Testis (tissue), 3 donors: ENCODE measurements around the gene CTCF. TPM values are rescaled to one million over a fixed set of nuclear protein-coding genes. Genes with fewer than 3 reads are reported as not detected.

Experiments
- DNase-seq: peaks from one replicate; pipeline ENCODE4 v3.0.0-alpha.2; 2019
- H3K27ac ChIP-seq, 2 donors: fragments of 200-600 bp; sonication (generic); one replicate each; pipeline ENCODE4 v1.5.1; 2019
- H3K27me3 ChIP-seq: fragments of 200-600 bp; sonication (generic); one replicate; pipeline ENCODE4 v1.5.1; 2019
- H3K36me3 ChIP-seq: fragments of 200-600 bp; sonication (generic); one replicate; pipeline ENCODE4 v1.5.1; 2017; ENCODE audit warnings: low read depth; ENCODE audit errors: missing control alignments
- H3K4me1 ChIP-seq: fragments of 200-600 bp; sonication (generic); one replicate; pipeline ENCODE4 v1.5.1; 2019
- H3K4me3 ChIP-seq, 2 donors: fragments of 200-600 bp; sonication (generic); one replicate each; pipeline ENCODE4 v1.5.1; 2017 to 2019
- H3K9me3 ChIP-seq: fragments of 200-600 bp; sonication (generic); one replicate; pipeline ENCODE4 v1.5.1; 2017
- POLR2A ChIP-seq: fragments of 450-650 bp; IDR thresholded peaks from one replicate; pipeline ENCODE4 v1.6.1; 2017; ENCODE audit warnings: antibody characterized with exemption, mild to moderate bottlenecking, moderate library complexity
- WGBS, 2 donors: methylation state at CpG; one replicate each; pipeline ENCODE4 v1.1.5; 2018; 5-methylcytosine and 5-hydroxymethylcytosine counted together
- intact Hi-C: fragments of 100-400 bp; cut with DNase I; formaldehyde crosslinking; loops from one replicate; pipeline ENCODE4 v1.15.1; 2023; ENCODE audit warnings: low total_unique reads
- polyA plus RNA-seq: library from polyadenylated mRNA; stranded (reverse); fragments of 350-450 nt; fragmentation: Illumina TruSeq; extraction: RNeasy Lipid Tissue Mini Kit (QIAGEN cat#74804); gene quantifications from one replicate; pipeline ENCODE4 v1.2.3, GENCODE V29; 2014; ENCODE audit warnings: low read depth, low replicate concordance; ENCODE audit not compliant: insufficient read depth
- small RNA-seq, 2 donors: library from RNA; depleted of rRNA; stranded (forward); fragments of <200 nt; gene quantifications; one replicate each; pipeline ENCODE3, GENCODE V24; 2016
- total RNA-seq, 2 donors: library from RNA; depleted of rRNA; stranded (reverse); fragments of >200 nt; gene quantifications; one replicate each; pipeline ENCODE4 v1.2.3, GENCODE V29; 2016
- TF ChIP-seq, protein P1 (sequence below), 3 experiments: fragments of 450-650 bp in 2 of 3; fragments of 200-600 bp in 1 of 3; sonication (generic) in 1 of 3; IDR thresholded peaks; one replicate each; pipeline ENCODE4 v1.5.1; 2016 to 2019; ENCODE audit warnings: antibody characterized with exemption in 3 of 3, mild to moderate bottlenecking in 2 of 3, moderate library complexity in 1 of 3

Gene CTCF
- total and polyA plus RNA-seq, 3 donors from 2014 or later: 25.9 to 47.0 (median 45.5) TPM

DNA sequence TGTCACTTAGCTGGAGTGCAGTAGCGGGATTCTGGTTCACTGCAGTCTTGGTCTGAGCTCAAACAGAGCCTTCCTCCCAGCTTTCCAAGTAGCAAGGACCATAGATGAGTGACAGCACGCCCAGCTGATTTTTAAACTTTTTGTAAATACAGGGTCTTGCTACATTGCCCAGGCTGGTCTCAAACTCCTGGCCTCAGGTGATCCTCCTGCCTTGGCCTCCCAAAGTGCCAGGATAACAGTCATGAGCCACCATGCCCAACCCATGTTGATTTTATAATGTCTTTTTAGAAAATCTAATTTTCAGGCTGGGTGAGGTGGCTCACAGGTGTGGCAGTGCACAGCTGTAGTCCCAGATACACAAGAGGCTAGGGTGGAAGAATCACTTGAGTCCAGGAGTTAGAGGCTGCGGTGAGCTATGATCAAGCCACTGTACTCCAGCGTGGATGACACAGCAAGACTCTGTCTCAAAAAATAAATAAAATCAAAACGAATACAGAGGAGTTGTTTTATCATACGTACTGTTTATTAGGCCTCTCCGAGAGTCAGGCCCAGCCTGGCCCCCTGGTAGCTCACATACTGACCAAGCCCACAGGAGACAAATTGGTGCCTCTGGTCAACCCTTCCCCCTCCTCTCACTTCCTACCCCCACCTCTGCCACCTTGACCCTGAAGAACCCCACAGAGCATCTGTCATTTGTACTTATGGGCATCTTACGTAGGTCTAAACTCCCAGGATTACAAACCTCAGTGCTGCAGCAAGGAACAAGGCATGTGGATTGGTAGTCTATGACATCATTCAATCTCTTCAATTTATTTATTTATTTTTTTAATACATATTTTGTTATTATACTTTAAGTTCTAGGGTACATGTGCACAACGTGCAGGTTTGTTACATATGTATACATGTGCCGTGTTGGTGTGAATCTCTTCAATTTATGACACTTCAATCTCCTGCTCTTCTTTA lies 117.9 kb downstream of the CTCF start:
- Histone ChIP-seq H3K27me3 (no peaks in the 10 kb centered on the region), H3K4me1 (no peaks in the 10 kb centered on the region), H3K27ac (no peak overlapping the region), H3K9me3 (no peaks in the 10 kb centered on the region), H3K4me3 (no peak overlapping the region), H3K36me3 (no peaks in the 10 kb centered on the region)
- no peak for TF ChIP-seq POLR2A
- TF ChIP-seq, protein P1, sequence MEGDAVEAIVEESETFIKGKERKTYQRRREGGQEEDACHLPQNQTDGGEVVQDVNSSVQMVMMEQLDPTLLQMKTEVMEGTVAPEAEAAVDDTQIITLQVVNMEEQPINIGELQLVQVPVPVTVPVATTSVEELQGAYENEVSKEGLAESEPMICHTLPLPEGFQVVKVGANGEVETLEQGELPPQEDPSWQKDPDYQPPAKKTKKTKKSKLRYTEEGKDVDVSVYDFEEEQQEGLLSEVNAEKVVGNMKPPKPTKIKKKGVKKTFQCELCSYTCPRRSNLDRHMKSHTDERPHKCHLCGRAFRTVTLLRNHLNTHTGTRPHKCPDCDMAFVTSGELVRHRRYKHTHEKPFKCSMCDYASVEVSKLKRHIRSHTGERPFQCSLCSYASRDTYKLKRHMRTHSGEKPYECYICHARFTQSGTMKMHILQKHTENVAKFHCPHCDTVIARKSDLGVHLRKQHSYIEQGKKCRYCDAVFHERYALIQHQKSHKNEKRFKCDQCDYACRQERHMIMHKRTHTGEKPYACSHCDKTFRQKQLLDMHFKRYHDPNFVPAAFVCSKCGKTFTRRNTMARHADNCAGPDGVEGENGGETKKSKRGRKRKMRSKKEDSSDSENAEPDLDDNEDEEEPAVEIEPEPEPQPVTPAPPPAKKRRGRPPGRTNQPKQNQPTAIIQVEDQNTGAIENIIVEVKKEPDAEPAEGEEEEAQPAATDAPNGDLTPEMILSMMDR (IDR thresholded peaks at IDR 0.05): no peak
- DNase-seq: no peak
- intact Hi-C loops: no loop called here
- 93 to 96% methylated on average over 10 of the region's 10 CpGs for WGBS, 2 donors

DNA sequence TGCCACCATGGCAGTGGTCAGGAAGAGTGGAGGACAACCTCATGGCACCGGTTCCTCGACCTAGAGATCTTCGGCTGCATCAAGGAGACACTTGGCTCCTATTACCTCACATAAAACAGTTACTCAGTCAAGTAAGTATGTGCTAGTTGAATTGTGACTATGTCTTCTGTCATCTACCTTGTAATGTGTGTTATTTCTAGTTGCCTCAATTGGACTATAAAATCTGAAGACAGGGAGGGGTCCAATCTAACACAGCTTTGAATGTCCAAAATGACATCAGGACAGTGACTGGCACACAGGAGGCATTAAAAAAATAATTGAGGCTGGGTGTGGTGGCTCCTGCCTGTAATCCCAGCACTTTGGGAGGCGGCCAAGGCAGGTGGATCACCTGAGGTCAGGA lies 121.4 kb downstream of the CTCF start:
- intact Hi-C loops: no loop called here
- H3K4me1 ChIP-seq: no peaks in the 10 kb centered on the region
- WGBS, 2 donors: 97 to 100% methylated on average over 4 of the region's 4 CpGs
- H3K27ac ChIP-seq: no peak overlapping the region
- no peaks in the 10 kb centered on the region for H3K9me3 ChIP-seq
- no peak overlapping the region for H3K4me3 ChIP-seq
- no peaks in the 10 kb centered on the region for H3K27me3 ChIP-seq
- no peaks in the 10 kb centered on the region for H3K36me3 ChIP-seq
- DNase-seq: no peak
- TF ChIP-seq, protein P1 (IDR thresholded peaks at IDR 0.05): no peak
- TF ChIP-seq POLR2A: no peak

DNA sequence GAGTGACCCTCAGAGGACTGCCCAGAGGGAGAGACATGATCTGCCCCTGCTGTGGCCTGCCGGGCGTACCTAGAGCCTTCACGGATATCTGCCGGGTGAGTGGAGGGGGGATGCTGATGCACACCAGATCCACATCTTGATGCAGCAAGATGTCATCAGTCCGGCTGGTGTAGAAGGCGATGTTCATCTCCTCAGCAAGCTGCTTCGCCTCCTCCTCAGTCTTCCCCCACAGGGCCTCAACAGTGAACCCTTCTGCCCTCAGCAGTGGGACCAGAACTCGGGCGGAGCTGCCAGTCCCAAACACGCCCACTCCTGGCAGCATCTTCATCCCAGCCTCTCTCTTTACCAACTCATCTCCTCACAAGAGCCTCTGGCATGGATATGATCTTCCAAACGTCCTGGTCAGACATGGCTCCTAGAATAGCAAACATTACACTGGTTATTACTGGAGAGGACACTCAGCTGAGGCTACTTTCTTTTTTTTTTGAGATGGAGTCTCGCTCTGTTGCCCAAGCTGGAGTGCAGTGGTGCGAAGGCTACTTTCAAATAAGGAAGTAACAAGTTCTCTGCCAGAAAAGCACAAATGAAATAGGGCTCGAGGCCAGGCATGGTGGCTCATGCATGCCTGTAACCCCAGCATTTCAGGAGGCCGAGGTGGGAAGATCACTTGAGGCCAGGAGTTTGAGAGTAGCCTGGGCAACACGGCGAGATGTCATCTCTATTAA lies 123.2 kb downstream of the CTCF start:
- no peak for TF ChIP-seq POLR2A
- TF ChIP-seq, protein P1 (IDR thresholded peaks at IDR 0.05): no peak
- Histone ChIP-seq H3K9me3 (no peaks in the 10 kb centered on the region), H3K4me3 (no peak overlapping the region), H3K36me3 (no peaks in the 10 kb centered on the region), H3K27me3 (no peaks in the 10 kb centered on the region), H3K4me1 (no peaks in the 10 kb centered on the region), H3K27ac (no peak overlapping the region)
- DNase-seq: no peak
- 89 to 96% methylated on average over 17 of the region's 17 CpGs for WGBS, 2 donors
- intact Hi-C loops: no loop called here

Small RNA genes lying within 50 kb of the gene (small RNA-seq; reads per million reads assigned to genes)
- gene AC027682.3: 0 reads per million in 2 donors

Other genes with a start within 250 kb of the CTCF start
- 100 to 1,000 TPM in 1 of 2 donors, 10 to 100 TPM in 1; 59.2 to 102 TPM for gene KCTD19, start 235.8 kb upstream of the CTCF start, total RNA-seq
- 144 TPM for gene KCTD19, start 235.8 kb upstream of the CTCF start, polyA plus RNA-seq
- gene LRRC36, start 235.7 kb upstream of the CTCF start, total RNA-seq: 10 to 100 TPM; 28.3 to 40.9 TPM
- gene LRRC36, start 235.7 kb upstream of the CTCF start, polyA plus RNA-seq: 94.5 TPM
- 10 to 100 TPM in 1 of 2 donors, 1 to 10 TPM in 1; 9.5 to 17.5 TPM for gene TPPP3, start 169.0 kb upstream of the CTCF start, total RNA-seq
- gene TPPP3, start 169.0 kb upstream of the CTCF start, polyA plus RNA-seq: 67.6 TPM
- gene ZDHHC1, start 146.0 kb upstream of the CTCF start, total RNA-seq: 10 to 100 TPM; 62.0 to 62.7 TPM
- gene ZDHHC1, start 146.0 kb upstream of the CTCF start, polyA plus RNA-seq: 26.7 TPM
- 1 to 10 TPM; 4.9 to 7.7 TPM for gene HSD11B2, start 131.4 kb upstream of the CTCF start, total RNA-seq
- gene HSD11B2, start 131.4 kb upstream of the CTCF start, polyA plus RNA-seq: 11.5 TPM
- 100 to 1,000 TPM in 1 of 2 donors, 10 to 100 TPM in 1; 95.0 to 135 TPM for gene ATP6V0D1, start 81.4 kb upstream of the CTCF start, total RNA-seq
- gene ATP6V0D1, start 81.4 kb upstream of the CTCF start, polyA plus RNA-seq: 165 TPM
- 1 to 10 TPM; 1.2 to 1.7 TPM for gene AGRP, start 79.0 kb upstream of the CTCF start, total RNA-seq
- gene AGRP, start 79.0 kb upstream of the CTCF start, polyA plus RNA-seq: not detected
- gene RIPOR1, start 33.7 kb upstream of the CTCF start, total RNA-seq: 100 to 1,000 TPM in 1 of 2 donors, 10 to 100 TPM in 1; 79.4 to 109 TPM
- 36.1 TPM for gene RIPOR1, start 33.7 kb upstream of the CTCF start, polyA plus RNA-seq
- gene CARMIL2, start 82.6 kb downstream of the CTCF start, total RNA-seq: 1 to 10 TPM; 5.6 to 7.9 TPM
- gene CARMIL2, start 82.6 kb downstream of the CTCF start, polyA plus RNA-seq: 3.1 TPM
- gene ACD, start 97.7 kb downstream of the CTCF start, total RNA-seq: 10 to 100 TPM; 44.7 to 48.3 TPM
- 40.3 TPM for gene ACD, start 97.7 kb downstream of the CTCF start, polyA plus RNA-seq
- 10 to 100 TPM; 30.0 to 80.1 TPM for gene PARD6A, start 98.4 kb downstream of the CTCF start, total RNA-seq
- 35.4 TPM for gene PARD6A, start 98.4 kb downstream of the CTCF start, polyA plus RNA-seq
- 10 to 100 TPM; 37.7 to 47.5 TPM for gene ENKD1, start 104.2 kb downstream of the CTCF start, total RNA-seq
- 53.3 TPM for gene ENKD1, start 104.2 kb downstream of the CTCF start, polyA plus RNA-seq
- 10 to 100 TPM; 38.7 to 43.4 TPM for gene C16orf86, start 104.3 kb downstream of the CTCF start, total RNA-seq
- 77.9 TPM for gene C16orf86, start 104.3 kb downstream of the CTCF start, polyA plus RNA-seq
- 10 to 100 TPM; 18.0 to 20.4 TPM for gene GFOD2, start 156.8 kb downstream of the CTCF start, total RNA-seq
- 23.0 TPM for gene GFOD2, start 156.8 kb downstream of the CTCF start, polyA plus RNA-seq
- 10 to 100 TPM; 23.0 to 25.2 TPM for gene RANBP10, start 244.0 kb downstream of the CTCF start, total RNA-seq
- gene RANBP10, start 244.0 kb downstream of the CTCF start, polyA plus RNA-seq: 23.5 TPM
- gene TSNAXIP1, start 244.4 kb downstream of the CTCF start, total RNA-seq: 10 to 100 TPM; 31.3 to 40.4 TPM
- 93.7 TPM for gene TSNAXIP1, start 244.4 kb downstream of the CTCF start, polyA plus RNA-seq